Measurements from ENCODE around the gene FASN. TPM values are rescaled to one million over a fixed set of nuclear protein-coding genes. Genes with fewer than 3 reads are reported as not detected.
A peak's percentile ranks its signal among the peaks of the same experiment; 100 is the strongest.

The FASN gene
- total and polyA plus RNA-seq, 2 of the 13 experiments (the other 11 are each of a cell fraction or from before 2014, with no cell fraction given), result 51.7 to 101 TPM

GRCh38 chr17:82098939-82099763 lies 1.1 kb upstream of the FASN start (continued):
- TF ChIP-seq SATB2 (CRISPR knock-in tag; IDR thresholded peaks at IDR 0.05), result 0 out of 2 replicates have a peak, but pooled peaks have one; percentile 3
- no peak for TF ChIP-seq PHF21A (CRISPR knock-in tag; IDR thresholded peaks at IDR 0.05)
- no peak for TF ChIP-seq ATF1 (CRISPR knock-in tag; IDR thresholded peaks at IDR 0.05)
- no peak for TF ChIP-seq KMT2A (CRISPR knock-in tag; IDR thresholded peaks at IDR 0.05)
- TF ChIP-seq, protein P1, sequence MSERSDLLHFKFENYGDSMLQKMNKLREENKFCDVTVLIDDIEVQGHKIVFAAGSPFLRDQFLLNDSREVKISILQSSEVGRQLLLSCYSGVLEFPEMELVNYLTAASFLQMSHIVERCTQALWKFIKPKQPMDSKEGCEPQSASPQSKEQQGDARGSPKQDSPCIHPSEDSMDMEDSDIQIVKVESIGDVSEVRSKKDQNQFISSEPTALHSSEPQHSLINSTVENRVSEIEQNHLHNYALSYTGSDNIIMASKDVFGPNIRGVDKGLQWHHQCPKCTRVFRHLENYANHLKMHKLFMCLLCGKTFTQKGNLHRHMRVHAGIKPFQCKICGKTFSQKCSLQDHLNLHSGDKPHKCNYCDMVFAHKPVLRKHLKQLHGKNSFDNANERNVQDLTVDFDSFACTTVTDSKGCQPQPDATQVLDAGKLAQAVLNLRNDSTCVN (CRISPR knock-in tag; IDR thresholded peaks at IDR 0.05; ENCODE audit: borderline replicate concordance), result no peak
- no peak for TF ChIP-seq MAF1 (CRISPR knock-in tag; IDR thresholded peaks at IDR 0.05; ENCODE audit: borderline replicate concordance)
- no peak for TF ChIP-seq ZNF709 (CRISPR knock-in tag; IDR thresholded peaks at IDR 0.05)
- 0 out of 2 replicates have a peak, but pooled peaks have one; percentile 18 for TF ChIP-seq ZNF136 (CRISPR knock-in tag; IDR thresholded peaks at IDR 0.05; ENCODE audit: low read depth)
- TF ChIP-seq SALL2 (CRISPR knock-in tag; IDR thresholded peaks at IDR 0.05), result no peak
- 0 out of 2 replicates have a peak, but pooled peaks have one; percentile 67 for TF ChIP-seq SSRP1 (CRISPR knock-in tag; IDR thresholded peaks at IDR 0.05)
- no peak for TF ChIP-seq ZNF704 (CRISPR knock-in tag; IDR thresholded peaks at IDR 0.05; ENCODE audit: borderline replicate concordance)
- TF ChIP-seq TOE1 (CRISPR knock-in tag; IDR thresholded peaks at IDR 0.05), result no peak
- TF ChIP-seq, protein P2, sequence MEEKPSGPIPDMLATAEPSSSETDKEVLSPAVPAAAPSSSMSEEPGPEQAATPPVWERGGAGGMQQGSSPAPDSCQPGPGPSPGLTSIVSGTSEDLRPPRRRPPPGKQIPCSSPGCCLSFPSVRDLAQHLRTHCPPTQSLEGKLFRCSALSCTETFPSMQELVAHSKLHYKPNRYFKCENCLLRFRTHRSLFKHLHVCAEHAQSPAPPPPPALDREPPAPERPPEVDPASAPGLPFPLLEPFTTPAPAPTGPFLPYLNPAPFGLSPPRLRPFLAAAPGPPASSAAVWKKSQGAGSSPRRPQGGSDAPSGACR (CRISPR knock-in tag; IDR thresholded peaks at IDR 0.05), result 0 out of 2 replicates have a peak, but pooled peaks have one; percentile 63
- no peak for TF ChIP-seq GFI1 (CRISPR knock-in tag; IDR thresholded peaks at IDR 0.05; ENCODE audit: borderline replicate concordance)
- no peak for TF ChIP-seq ZNF609 (CRISPR knock-in tag; IDR thresholded peaks at IDR 0.05; ENCODE audit: borderline replicate concordance)
- TF ChIP-seq POGK (CRISPR knock-in tag; conservative IDR thresholded peaks at IDR 0.05), result no peak
- TF ChIP-seq ATF7 (IDR thresholded peaks at IDR 0.05), result no peak
- TF ChIP-seq ATF7 (CRISPR knock-in tag; IDR thresholded peaks at IDR 0.05), result no peak
- no peak for TF ChIP-seq IRX3 (CRISPR knock-in tag; IDR thresholded peaks at IDR 0.05; ENCODE audit: borderline replicate concordance, low read depth)

Measured in HepG2 (cell line).